ENCODE measurements around the gene DCDC2.
"Not testable (repeated sequence)": the region's sequence is repeated elsewhere in the genome, so short reads cannot be mapped to it uniquely, and the experiment has no call there.

The DCDC2 gene

GRCh38 chr6:24207413-24207812, 150.4 kb downstream of the DCDC2 start:
- DNase-seq, result no peak

GRCh38 chr6:24205020-24205492, 152.8 kb downstream of the DCDC2 start:
- no peak for DNase-seq

- not testable (repeated sequence) for DNase-seq
Measured at GRCh38 chr6:24204113-24204512, 153.7 kb downstream of the DCDC2 start.

GRCh38 chr6:24197892-24198291, 160.0 kb downstream of the DCDC2 start:
- no peak for DNase-seq

- DNase-seq, result no peak
Measured at GRCh38 chr6:24195836-24196597, 161.8 kb downstream of the DCDC2 start.

- DNase-seq, result no peak
Measured at GRCh38 chr6:24194978-24195700, 162.7 kb downstream of the DCDC2 start.

GRCh38 chr6:24193364-24193763, 164.5 kb downstream of the DCDC2 start:
- no peak for DNase-seq

GRCh38 chr6:24191346-24191745, 166.5 kb downstream of the DCDC2 start:
- DNase-seq, result no peak

GRCh38 chr6:24188578-24189080, 169.2 kb downstream of the DCDC2 start:
- DNase-seq, result no peak

GRCh38 chr6:24187965-24188577, 169.8 kb downstream of the DCDC2 start:
- DNase-seq, result no peak

GRCh38 chr6:24186349-24186748, 171.5 kb downstream of the DCDC2 start:
- DNase-seq, result no peak

GRCh38 chr6:24183584-24183983, 174.3 kb downstream of the DCDC2 start:
- no peak for DNase-seq

GRCh38 chr6:24157886-24158285, 200.0 kb downstream of the DCDC2 start:
- no peak for DNase-seq

GRCh38 chr6:24154121-24154520, 203.7 kb downstream of the DCDC2 start:
- DNase-seq, result no peak

- DNase-seq, result no peak
Measured at GRCh38 chr6:24152014-24152413, 205.8 kb downstream of the DCDC2 start.

GRCh38 chr6:24149836-24150235, 208.0 kb downstream of the DCDC2 start:
- DNase-seq, result no peak

- DNase-seq, result no peak
Measured at GRCh38 chr6:24149296-24149695, 208.6 kb downstream of the DCDC2 start.

- no peak for DNase-seq
Measured at GRCh38 chr6:24148684-24149083, 209.2 kb downstream of the DCDC2 start.

GRCh38 chr6:24148154-24148570, 209.7 kb downstream of the DCDC2 start:
- DNase-seq, result no peak

GRCh38 chr6:24147511-24148153, 210.2 kb downstream of the DCDC2 start:
- no peak for DNase-seq

- DNase-seq, result no peak
Measured at GRCh38 chr6:24146871-24147270, 211.0 kb downstream of the DCDC2 start.

- DNase-seq, result no peak
Measured at GRCh38 chr6:24145690-24146131, 212.1 kb downstream of the DCDC2 start.

GRCh38 chr6:24142733-24143132, 215.1 kb downstream of the DCDC2 start:
- DNase-seq, result not testable (repeated sequence)

Measured in activated CD4-positive, CD25-positive, alpha-beta regulatory T cell treated with anti-CD3 and anti-CD28 coated beads, Interleukin-2, amount 50 U/mL, for 72 hours (primary cell).